Spleen (tissue), 7 donors: ENCODE data around the gene FKBP10.

ENCODE experiments used
- CTCF ChIP-seq, 11 experiments: fragments of 200-600 bp in 7 of 11; fragments of 450-650 bp in 4 of 11; sonication (generic) in 4 of 11; IDR thresholded peaks in 8 of 11; conservative IDR thresholded peaks in 3 of 11; 1 replicate in 7 of 11; 2 replicates in 4 of 11; pipeline versions ENCODE4 v1.4.0 to v1.8.0; 2016 to 2021; ENCODE audit warnings: antibody characterized with exemption in 11 of 11, inconsistent platforms in 4 of 11, mild to moderate bottlenecking in 1 of 11
- POLR2A ChIP-seq, 3 donors: fragments of 450-650 bp; IDR thresholded peaks; one replicate each; pipeline ENCODE4 v1.5.1; 2017; ENCODE audit warnings: antibody characterized with exemption in 3 of 3, mild to moderate bottlenecking in 1 of 3
- POLR2AphosphoS5 ChIP-seq, 3 donors: sonication (generic); formaldehyde crosslinking; IDR thresholded peaks; one replicate each; pipeline ENCODE4 v1.5.1; 2017; ENCODE audit warnings: antibody characterized with exemption in 3 of 3
- donor health status: DM: no; HTN: no; CAD: no; lungs with moderate emphysema.
- donor health status: DM: no; HTN: no; CAD: no.
- donor health status: DM: no; HTN: no; CAD: no.

GRCh38 chr17:41837761-41838538, 25.1 kb downstream of the FKBP10 start, which contains the start of gene KLHL10:
- no peak for TF ChIP-seq CTCF (IDR thresholded peaks at IDR 0.05 in 8 of 11, conservative IDR thresholded peaks at IDR 0.05 in 3 of 11)
- no peak for TF ChIP-seq POLR2A (IDR thresholded peaks at IDR 0.05)
- no peak for TF ChIP-seq POLR2AphosphoS5 (IDR thresholded peaks at IDR 0.05)
